HUES48 (cell line): ENCODE data around the gene MIA3.

ENCODE experiments used
- H3K27ac ChIP-seq: one replicate; pipeline ENCODE4 v1.7.0; 2013; ENCODE audit warnings: low read depth, low read length, inconsistent platforms
- H3K27me3 ChIP-seq: 2 replicates; pipeline ENCODE4 v1.6.1; 2013; ENCODE audit warnings: mild to moderate bottlenecking, low read length; ENCODE audit not compliant: control insufficient read depth, insufficient read depth
- H3K36me3 ChIP-seq: 2 replicates; pipeline ENCODE4 v1.6.1; 2013; ENCODE audit warnings: low read length; ENCODE audit not compliant: control insufficient read depth, insufficient read depth
- H3K4me1 ChIP-seq: 2 replicates; pipeline ENCODE4 v1.6.1; 2013; ENCODE audit warnings: mild to moderate bottlenecking, low read length; ENCODE audit not compliant: control insufficient read depth, insufficient read depth
- H3K4me3 ChIP-seq: 2 replicates; pipeline ENCODE4 v1.5.1; 2013; ENCODE audit warnings: mild to moderate bottlenecking, low read depth, low read length
- H3K9ac ChIP-seq: 2 replicates; pipeline ENCODE4 v1.6.1; 2013; ENCODE audit warnings: mild to moderate bottlenecking, low read depth, low read length, moderate library complexity
- H3K9me3 ChIP-seq: 2 replicates; pipeline ENCODE4 v1.6.1; 2013; ENCODE audit warnings: low read length; ENCODE audit not compliant: control insufficient read depth, insufficient read depth

Gene MIA3

GRCh38 chr1:222620566-222620965, 2.7 kb downstream of the MIA3 start:
- no peak overlapping the region for H3K27ac ChIP-seq
- H3K4me3 ChIP-seq: no peak overlapping the region
- H3K36me3 ChIP-seq: peaks cover 33% of the 10 kb centered on the region
- no peaks in the 10 kb centered on the region for H3K9me3 ChIP-seq
- no peaks in the 10 kb centered on the region for H3K27me3 ChIP-seq
- H3K9ac ChIP-seq: no peak overlapping the region
- H3K4me1 ChIP-seq: peaks cover 8% of the 10 kb centered on the region

DNA sequence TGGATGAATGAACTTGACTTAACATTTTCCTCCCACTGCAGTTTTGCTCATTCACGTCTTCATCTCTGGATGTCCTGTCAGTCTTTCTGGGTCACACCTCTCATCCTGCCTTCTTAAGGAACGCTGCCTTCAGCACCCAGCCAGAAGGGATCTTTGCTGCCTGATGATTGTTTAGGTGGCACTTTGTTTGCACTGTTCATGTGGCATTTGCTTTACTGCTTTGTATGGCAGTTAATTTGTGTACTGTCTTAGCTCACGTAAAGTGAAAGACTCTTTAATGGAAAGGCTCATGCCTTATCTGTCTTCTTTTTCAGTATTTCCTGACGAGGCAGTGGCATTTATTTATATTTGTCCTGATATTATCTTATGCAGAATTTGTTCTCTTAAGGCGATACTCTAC, 4.9 kb downstream of the MIA3 start:
- Histone ChIP-seq H3K9me3 (no peaks in the 10 kb centered on the region), H3K27me3 (no peaks in the 10 kb centered on the region), H3K9ac (no peak overlapping the region), H3K4me3 (no peak overlapping the region), H3K36me3 (peaks cover 54% of the 10 kb centered on the region), H3K27ac (no peak overlapping the region), H3K4me1 (0 out of 2 replicates have a peak, but pooled peaks cover 3% of the 10 kb centered on the region)

GRCh38 chr1:222623458-222623857, 5.6 kb downstream of the MIA3 start:
- Histone ChIP-seq H3K36me3 (peaks cover 61% of the 10 kb centered on the region), H3K4me3 (no peak overlapping the region), H3K27ac (no peak overlapping the region), H3K9me3 (no peaks in the 10 kb centered on the region), H3K27me3 (no peaks in the 10 kb centered on the region), H3K9ac (no peak overlapping the region), H3K4me1 (0 out of 2 replicates have a peak, but pooled peaks cover 3% of the 10 kb centered on the region)

GRCh38 chr1:222624214-222624613, 6.3 kb downstream of the MIA3 start:
- Histone ChIP-seq H3K27me3 (no peaks in the 10 kb centered on the region), H3K4me3 (no peak overlapping the region), H3K9ac (no peak overlapping the region), H3K9me3 (no peaks in the 10 kb centered on the region), H3K36me3 (peaks cover 69% of the 10 kb centered on the region), H3K27ac (no peak overlapping the region), H3K4me1 (0 out of 2 replicates have a peak, but pooled peaks cover under 1% of the 10 kb centered on the region)

- H3K9ac ChIP-seq: no peak overlapping the region
- no peak overlapping the region for H3K27ac ChIP-seq
- peaks cover 89% of the 10 kb centered on the region for H3K36me3 ChIP-seq
- no peaks in the 10 kb centered on the region for H3K9me3 ChIP-seq
- no peak overlapping the region for H3K4me3 ChIP-seq
- H3K4me1 ChIP-seq: no peaks in the 10 kb centered on the region
- no peaks in the 10 kb centered on the region for H3K27me3 ChIP-seq
These were observed 9.3 kb downstream of the MIA3 start for GRCh38 chr1:222627232-222627631.

DNA sequence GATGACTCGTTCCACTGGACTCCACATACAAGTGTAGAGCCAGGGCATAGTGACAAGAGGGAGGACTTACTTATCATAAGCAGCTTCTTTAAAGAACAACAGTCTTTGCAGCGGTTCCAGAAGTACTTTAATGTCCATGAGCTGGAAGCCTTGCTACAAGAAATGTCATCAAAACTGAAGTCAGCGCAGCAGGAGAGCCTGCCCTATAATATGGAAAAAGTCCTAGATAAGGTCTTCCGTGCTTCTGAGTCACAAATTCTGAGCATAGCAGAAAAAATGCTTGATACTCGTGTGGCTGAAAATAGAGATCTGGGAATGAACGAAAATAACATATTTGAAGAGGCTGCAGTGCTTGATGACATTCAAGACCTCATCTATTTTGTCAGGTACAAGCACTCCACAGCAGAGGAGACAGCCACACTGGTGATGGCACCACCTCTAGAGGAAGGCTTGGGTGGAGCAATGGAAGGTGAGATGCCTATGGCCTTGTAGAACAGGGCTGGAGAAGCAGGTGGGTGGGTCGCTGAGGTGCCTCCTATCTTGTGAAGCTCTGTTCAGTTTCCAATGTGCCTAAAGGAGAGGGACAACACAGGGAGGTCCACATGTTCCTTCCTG, 12.1 kb downstream of the MIA3 start:
- H3K4me3 ChIP-seq: no peak overlapping the region
- peaks cover 87% of the 10 kb centered on the region for H3K36me3 ChIP-seq
- no peak overlapping the region for H3K27ac ChIP-seq
- no peaks in the 10 kb centered on the region for H3K27me3 ChIP-seq
- no peaks in the 10 kb centered on the region for H3K4me1 ChIP-seq
- no peaks in the 10 kb centered on the region for H3K9me3 ChIP-seq
- no peak overlapping the region for H3K9ac ChIP-seq

DNA sequence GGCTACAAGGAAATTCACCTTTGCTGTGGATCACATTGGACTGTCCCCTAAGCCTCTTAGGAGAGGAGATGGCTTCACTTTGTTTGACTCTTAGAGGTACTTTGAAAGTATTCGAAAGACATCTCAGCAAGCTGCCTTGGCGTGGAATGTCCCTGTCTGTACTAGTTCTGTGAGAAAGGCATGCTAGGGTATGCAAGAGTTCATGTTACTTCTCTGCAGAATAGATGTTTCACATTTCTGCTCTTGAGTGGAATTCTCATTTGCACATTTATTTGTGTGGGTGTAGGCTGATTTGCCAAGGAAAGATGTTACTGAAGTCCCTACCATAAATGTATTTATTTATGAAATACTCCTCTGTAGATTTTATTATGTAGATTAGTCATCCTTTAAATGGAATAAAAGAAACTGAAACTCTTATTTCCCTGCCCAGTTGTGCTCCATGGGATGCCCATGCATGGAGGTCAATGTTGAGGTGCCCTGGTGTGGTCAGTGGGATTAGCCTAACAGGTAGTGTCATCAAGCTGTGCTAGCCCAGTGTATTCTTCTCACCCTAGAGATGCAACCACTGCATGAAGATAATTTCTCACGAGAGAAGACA, 13.8 kb downstream of the MIA3 start:
- Histone ChIP-seq H3K27ac (no peak overlapping the region), H3K4me3 (no peak overlapping the region), H3K4me1 (no peaks in the 10 kb centered on the region), H3K36me3 (peaks cover 87% of the 10 kb centered on the region), H3K9me3 (no peaks in the 10 kb centered on the region), H3K27me3 (no peaks in the 10 kb centered on the region), H3K9ac (no peak overlapping the region)

- no peak overlapping the region for H3K9ac ChIP-seq
- no peak overlapping the region for H3K4me3 ChIP-seq
- no peaks in the 10 kb centered on the region for H3K27me3 ChIP-seq
- H3K9me3 ChIP-seq: no peaks in the 10 kb centered on the region
- H3K36me3 ChIP-seq: peaks cover 85% of the 10 kb centered on the region
- H3K27ac ChIP-seq: no peak overlapping the region
- no peaks in the 10 kb centered on the region for H3K4me1 ChIP-seq
These were observed 14.9 kb downstream of the MIA3 start for GRCh38 chr1:222632749-222633148.

- Histone ChIP-seq H3K27me3 (no peaks in the 10 kb centered on the region), H3K4me3 (no peak overlapping the region), H3K9me3 (no peaks in the 10 kb centered on the region), H3K4me1 (no peaks in the 10 kb centered on the region), H3K9ac (no peak overlapping the region), H3K27ac (no peak overlapping the region), H3K36me3 (peaks cover 85% of the 10 kb centered on the region)
These were observed 16.5 kb downstream of the MIA3 start for GRCh38 chr1:222634180-222635013.

DNA sequence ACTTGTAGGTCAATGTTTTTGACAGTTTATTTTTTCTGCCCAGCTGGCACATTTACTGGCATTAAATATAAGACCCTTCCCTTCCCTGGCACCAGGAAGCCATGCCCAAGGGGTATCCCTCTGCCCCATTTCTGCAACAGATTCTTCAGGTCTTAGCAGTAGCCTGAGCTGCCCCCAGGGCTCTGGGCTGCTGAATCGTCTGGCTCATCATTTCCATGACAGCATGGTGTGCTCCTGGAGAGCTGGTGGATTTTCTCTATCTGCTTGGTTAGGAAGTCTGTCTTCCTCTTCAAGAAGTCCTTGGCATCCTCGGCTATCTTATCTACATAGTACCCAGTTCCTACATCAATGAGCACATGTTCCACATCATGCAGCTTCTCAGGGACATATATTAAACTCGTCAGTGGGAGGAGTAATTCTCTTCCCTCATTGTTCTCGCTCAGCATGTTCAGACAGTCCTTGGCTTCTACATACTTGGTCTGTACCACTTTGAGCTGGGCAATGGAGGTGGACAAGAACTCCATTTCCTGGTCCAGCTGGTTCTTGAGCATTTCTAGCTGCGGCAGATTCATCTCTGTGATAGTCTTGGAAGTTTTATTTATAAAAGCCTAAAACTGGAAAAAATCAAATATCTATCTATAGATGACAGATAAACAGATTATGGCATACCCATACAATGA, 23.5 kb downstream of the MIA3 start:
- Histone ChIP-seq H3K9me3 (no peaks in the 10 kb centered on the region), H3K9ac (no peak overlapping the region), H3K4me3 (no peak overlapping the region), H3K36me3 (peaks cover 29% of the 10 kb centered on the region), H3K27me3 (no peaks in the 10 kb centered on the region), H3K27ac (no peak overlapping the region), H3K4me1 (peaks cover 8% of the 10 kb centered on the region)
